H1 (cell line): ENCODE measurements around the gene GRAMD4. TPM values are rescaled to one million over a fixed set of nuclear protein-coding genes. Genes with fewer than 3 reads are reported as not detected.
A peak's percentile ranks its signal among the peaks of the same experiment; 100 is the strongest.

ENCODE experiments used
- CTCF ChIA-PET: fragments of 300-600 bp; sonication (Branson Sonifier 250); formaldehyde crosslinking; loops from one replicate; lab custom pipeline; 2021; ENCODE audit not compliant: partially characterized antibody; lab: Charles Lee
- POLR2A ChIA-PET: fragments of 300-600 bp; sonication (Branson Sonifier 250); formaldehyde crosslinking; loops from one replicate; lab custom pipeline; 2021; ENCODE audit warnings: inconsistent platforms; ENCODE audit not compliant: partially characterized antibody; lab: Charles Lee
- DNase-seq, 2 experiments: peaks; one replicate each; pipeline versions ENCODE4 v3.0.0 to v3.0.0-alpha.2; 2010 to 2022; ENCODE audit warnings: low spot score in 2 of 2, low read depth in 1 of 2, mixed read lengths in 1 of 2
- FAIRE-seq: peaks from 2 replicates; lab custom pipeline; 2011; peaks lifted over from hg19 to GRCh38; lab: Jason Lieb, UNC
- H2AFZ ChIP-seq: 2 replicates; pipeline ENCODE4 v1.8.1; 2012; ENCODE audit warnings: low read length, inconsistent platforms
- H2AK5ac ChIP-seq: 2 replicates; pipeline ENCODE4 v1.6.1; 2013; ENCODE audit warnings: low read depth, low read length
- H2BK120ac ChIP-seq: replicated peaks from 2 replicates; pipeline ENCODE3; 2013; ENCODE audit warnings: low read depth, low read length, inconsistent platforms
- H2BK12ac ChIP-seq: 2 replicates; pipeline ENCODE4 v1.6.1; 2013; ENCODE audit warnings: low read depth, low read length
- H2BK15ac ChIP-seq: 2 replicates; pipeline ENCODE4 v1.6.1; 2013; ENCODE audit warnings: low read length
- H2BK20ac ChIP-seq: 2 replicates; pipeline ENCODE4 v1.6.1; 2013; ENCODE audit warnings: low read length
- H2BK5ac ChIP-seq: 2 replicates; pipeline ENCODE4 v1.6.1; 2013; ENCODE audit warnings: low read depth, low read length
- H3K14ac ChIP-seq: 2 replicates; pipeline ENCODE4 v1.6.1; 2013; ENCODE audit warnings: inconsistent platforms; ENCODE audit not compliant: insufficient read length
- H3K18ac ChIP-seq: 2 replicates; pipeline ENCODE4 v1.6.1; 2013; ENCODE audit warnings: low read length; ENCODE audit errors: extremely low read depth
- H3K23ac ChIP-seq: 2 replicates; pipeline ENCODE4 v1.6.1; 2013; ENCODE audit warnings: inconsistent platforms; ENCODE audit not compliant: insufficient read length
- H3K23me2 ChIP-seq: 2 replicates; pipeline ENCODE4 v1.6.1; 2013; ENCODE audit warnings: low read depth, low read length
- H3K27ac ChIP-seq: 2 replicates; pipeline ENCODE4 v1.6.1; 2011; ENCODE audit warnings: low read depth, low read length, inconsistent platforms
- H3K27me3 ChIP-seq, 4 experiments: replicated peaks in 1 of 4; 1 replicate in 1 of 4; 2 replicates in 3 of 4; pipeline versions ENCODE4 v1.6.1 to v1.8.1; 2011 to 2013; ENCODE audit warnings: low read length in 3 of 4, mild to moderate bottlenecking in 3 of 4, inconsistent platforms in 2 of 4, mixed read lengths in 2 of 4, moderate library complexity in 1 of 4; ENCODE audit not compliant: control insufficient read depth in 3 of 4, insufficient read depth in 3 of 4; ENCODE audit errors: extremely low read depth in 1 of 4
- H3K36me3 ChIP-seq, 4 experiments: 2 replicates each; pipeline versions ENCODE4 v1.6.1 to v1.8.1; 2011 to 2013; ENCODE audit warnings: mild to moderate bottlenecking in 4 of 4, low read length in 3 of 4, moderate library complexity in 2 of 4, control low read depth in 1 of 4, inconsistent platforms in 1 of 4; ENCODE audit not compliant: insufficient read depth in 4 of 4, control insufficient read depth in 2 of 4
- H3K4ac ChIP-seq: replicated peaks from 2 replicates; pipeline ENCODE3; 2013; ENCODE audit warnings: low read length, low read depth, mixed read lengths, inconsistent platforms; ENCODE audit not compliant: insufficient read length
- H3K4me1 ChIP-seq, 4 experiments: replicated peaks in 1 of 4; 1 replicate in 1 of 4; 2 replicates in 3 of 4; pipeline versions ENCODE4 v1.6.1 to v1.8.1; 2011 to 2013; ENCODE audit warnings: low read length in 3 of 4, inconsistent platforms in 2 of 4, mixed read lengths in 1 of 4; ENCODE audit not compliant: insufficient read depth in 4 of 4, control insufficient read depth in 3 of 4
- H3K4me2 ChIP-seq, 2 experiments: 2 replicates each; pipeline versions ENCODE4 v1.6.1 to v1.8.1; 2011 to 2013; ENCODE audit warnings: low read depth in 2 of 2, low read length in 2 of 2, control low read depth in 1 of 2, inconsistent platforms in 1 of 2, mild to moderate bottlenecking in 1 of 2; ENCODE audit not compliant: insufficient read depth in 1 of 2
- H3K4me3 ChIP-seq, 4 experiments: fragments of 200-600, 300-600 bp in 1 of 4; sonication (generic), shearing (Covaris generic), sonication (Bioruptor Twin) in 1 of 4; 2 replicates each; pipeline versions ENCODE4 v1.5.1 to v1.8.1; 2011 to 2016; ENCODE audit warnings: low read length in 4 of 4, low read depth in 3 of 4, control low read depth in 2 of 4, inconsistent platforms in 2 of 4, mild to moderate bottlenecking in 2 of 4, mixed read lengths in 1 of 4, moderate library complexity in 1 of 4; ENCODE audit not compliant: insufficient read depth in 2 of 4; ENCODE audit errors: extremely low read depth in 1 of 4
- H3K56ac ChIP-seq: replicated peaks from 2 replicates; pipeline ENCODE3; 2013; ENCODE audit warnings: low read depth, mild to moderate bottlenecking, mixed read lengths, low read length, inconsistent platforms; ENCODE audit not compliant: insufficient read length
- H3K79me1 ChIP-seq: 2 replicates; pipeline ENCODE4 v1.6.1; 2013; ENCODE audit warnings: low read depth, low read length, control low read depth
- H3K79me2 ChIP-seq, 2 experiments: 2 replicates each; pipeline versions ENCODE4 v1.6.1 to v1.8.1; 2012 to 2013; ENCODE audit warnings: low read length in 2 of 2, mild to moderate bottlenecking in 2 of 2, inconsistent platforms in 1 of 2; ENCODE audit not compliant: insufficient read depth in 2 of 2, control insufficient read depth in 1 of 2
- H3K9ac ChIP-seq, 4 experiments: replicated peaks in 1 of 4; 1 replicate in 1 of 4; 2 replicates in 3 of 4; pipeline versions ENCODE4 v1.6.1 to v1.8.1; 2011 to 2013; ENCODE audit warnings: low read depth in 3 of 4, low read length in 3 of 4, control low read depth in 2 of 4, mild to moderate bottlenecking in 2 of 4, moderate library complexity in 2 of 4, inconsistent platforms in 1 of 4; ENCODE audit errors: extremely low read depth in 1 of 4
- H3K9me3 ChIP-seq, 2 experiments: 2 replicates each; pipeline versions ENCODE4 v1.6.1 to v1.8.1; 2012 to 2013; ENCODE audit warnings: mild to moderate bottlenecking in 2 of 2, moderate library complexity in 2 of 2, control low read depth in 1 of 2, inconsistent platforms in 1 of 2, low read depth in 1 of 2, low read length in 1 of 2, mixed read lengths in 1 of 2; ENCODE audit not compliant: insufficient read depth in 2 of 2
- H4K20me1 ChIP-seq, 2 experiments: replicated peaks in 1 of 2; 2 replicates each; pipeline versions ENCODE3 to v1.8.1; 2011 to 2013; ENCODE audit warnings: inconsistent platforms in 2 of 2, low read length in 2 of 2, mild to moderate bottlenecking in 1 of 2; ENCODE audit not compliant: insufficient read depth in 2 of 2, control insufficient read depth in 1 of 2
- H4K5ac ChIP-seq: 2 replicates; pipeline ENCODE4 v1.6.1; 2013; ENCODE audit warnings: low read length, low read depth, mixed read lengths, inconsistent platforms; ENCODE audit not compliant: insufficient read length
- H4K8ac ChIP-seq: 2 replicates; pipeline ENCODE4 v1.8.0; 2013; ENCODE audit warnings: mild to moderate bottlenecking, moderate library complexity, low read length, inconsistent platforms; ENCODE audit not compliant: insufficient read depth; ENCODE audit errors: extremely low read depth
- H4K91ac ChIP-seq: replicated peaks from 2 replicates; pipeline ENCODE3; 2013; ENCODE audit warnings: low read length, mixed read lengths, inconsistent platforms; ENCODE audit not compliant: insufficient read length
- BACH1 ChIP-seq: IDR thresholded peaks from 2 replicates; pipeline ENCODE4 v1.6.1; 2012; ENCODE audit warnings: low read length, improper control_type of control experiment
- CBX5 ChIP-seq: fragments of 300-800, 300-1000 bp; sonication (generic); IDR thresholded peaks from 2 replicates; pipeline ENCODE4 v1.7.1; 2016; ENCODE audit warnings: antibody characterized with exemption, low read length, low read depth
- CBX8 ChIP-seq: fragments of 300-800, 300-1000 bp; sonication (generic); IDR thresholded peaks from 2 replicates; pipeline ENCODE4 v1.7.1; 2016; ENCODE audit warnings: low read depth, low read length, borderline replicate concordance
- KDM4A ChIP-seq: IDR thresholded peaks from one replicate; pipeline ENCODE4 v1.7.1; 2012; ENCODE audit warnings: low read depth, mild to moderate bottlenecking, moderate library complexity, low read length, inconsistent platforms; ENCODE audit not compliant: severe bottlenecking
- KDM5A ChIP-seq: fragments of 200-600 bp; IDR thresholded peaks from 2 replicates; pipeline ENCODE4 v1.7.1; 2012; ENCODE audit warnings: mild to moderate bottlenecking, low read length, inconsistent platforms, mixed read lengths
- NANOG ChIP-seq: IDR thresholded peaks from 2 replicates; pipeline ENCODE4 v1.6.1; 2011; ENCODE audit warnings: low read length, low read depth, mild to moderate bottlenecking, inconsistent platforms; ENCODE audit not compliant: insufficient read depth, poor library complexity, severe bottlenecking
- POU5F1 ChIP-seq: IDR thresholded peaks from 2 replicates; pipeline ENCODE4 v1.6.1; 2011; ENCODE audit warnings: low read depth, mild to moderate bottlenecking, low read length, moderate library complexity
- RFX5 ChIP-seq: IDR thresholded peaks from 2 replicates; pipeline ENCODE4 v1.6.1; 2011; ENCODE audit warnings: low read depth, low read length, improper control_type of control experiment, borderline replicate concordance
- SIX5 ChIP-seq: IDR thresholded peaks from 2 replicates; pipeline ENCODE4 v1.6.1; 2011; ENCODE audit warnings: mild to moderate bottlenecking, low read depth, low read length
- TCF12 ChIP-seq: IDR thresholded peaks from 2 replicates; pipeline ENCODE4 v1.6.1; 2011; ENCODE audit warnings: low read depth, mild to moderate bottlenecking, low read length
- WGBS, 2 experiments: shearing (Covaris generic) in 1 of 2; methylation state at CpG; one replicate each; pipeline versions ENCODE4 v1.1.6 to v1.1.7; 2013 to 2015; ENCODE audit warnings: low lambda C conversion rate in 2 of 2, mixed read lengths in 2 of 2, inconsistent platforms in 1 of 2, low coverage in 1 of 2, missing lambda C conversion rate in 1 of 2; ENCODE audit not compliant: insufficient replicate concordance in 2 of 2, insufficient coverage in 1 of 2, insufficient read length in 1 of 2; ENCODE audit errors: extremely low coverage in 1 of 2, missing lambda C conversion rate in 1 of 2; 5-methylcytosine and 5-hydroxymethylcytosine counted together
- polyA plus RNA-seq, 7 experiments: library from polyadenylated mRNA; depleted of rRNA in 3 of 7; stranded (reverse) in 5 of 7; unstranded in 2 of 7; fragments of >200 nt in 5 of 7; fragments of 200-250 nt in 2 of 7; gene quantifications; 1 replicate in 5 of 7; 2 replicates in 1 of 7; 4 replicates in 1 of 7; pipeline versions ENCODE4 v1.2.1 to v1.2.3, GENCODE V29; 2011 to 2013; ENCODE audit warnings: missing spikeins in 2 of 7, mixed read lengths in 2 of 7
- total RNA-seq: library from RNA; stranded (reverse); fragmentation: NEBNext Ultra II Directional; extraction: Animal tissue kit (Norgen Biotek cat#: 25700); gene quantifications from 2 replicates; pipeline ENCODE4 v1.2.1, GENCODE V29; 2021

Gene GRAMD4
- total and polyA plus RNA-seq, 2 of the 8 experiments (the other 6 are each of a cell fraction or from before 2014, with no cell fraction given) = 7.9 to 25.6 TPM

- H3K14ac ChIP-seq = no peak overlapping the region
- H3K4me2 ChIP-seq = no peak overlapping the region
- no peak overlapping the region for H3K56ac ChIP-seq
- no peak overlapping the region for H3K18ac ChIP-seq
- no peaks in the 10 kb centered on the region for H3K79me2 ChIP-seq
- H4K91ac ChIP-seq = no peak overlapping the region
- no peaks in the 10 kb centered on the region for H3K9me3 ChIP-seq
- H4K8ac ChIP-seq = 0 out of 2 replicates have a peak overlapping the region, but pooled peaks have one; percentile 18
- H4K5ac ChIP-seq = no peak overlapping the region
- H3K23me2 ChIP-seq = peaks cover 2% of the 10 kb centered on the region; the same call in 1 of the 2 replicates
- no peak overlapping the region for H2AFZ ChIP-seq
- DNase-seq (no peak), FAIRE-seq (no peak)
- H4K20me1 ChIP-seq = peaks cover 0 to 2% of the 10 kb centered on the region in 2 experiments
- H2BK15ac ChIP-seq = no peak overlapping the region
- H2BK5ac ChIP-seq = no peak overlapping the region
- H3K4me3 ChIP-seq = no peak overlapping the region
- ChIA-PET CTCF (interaction anchor here (1.1 to 1.8 kb wide), 2 partner anchors 13 to 55 kb away, joined by 3 to 7 read pairs; no protein-coding TSS in a partner anchor), POLR2A (no interaction called here)
- H3K27me3 ChIP-seq = no peaks in the 10 kb centered on the region
- no peak overlapping the region for H2BK20ac ChIP-seq
- no peak overlapping the region for H2AK5ac ChIP-seq
- no peaks in the 10 kb centered on the region for H3K36me3 ChIP-seq
- 94% methylated on average over 8 of the region's 8 CpGs; no CpG with 5 or more reads in 1 of the 2 experiments for WGBS, 2 experiments
- H2BK12ac ChIP-seq = 0 out of 2 replicates have a peak overlapping the region, but pooled peaks have one; percentile 27
- peaks cover 0 to 4% (median 1%) of the 10 kb centered on the region in 4 experiments; a peak in 2 of 7 replicates for H3K4me1 ChIP-seq
- no peak overlapping the region for H3K27ac ChIP-seq
- TF ChIP-seq SIX5 (no peak), KDM5A (no peak), BACH1 (no peak), TCF12 (no peak), NANOG (no peak), CBX5 (no peak), RFX5 (no peak), POU5F1 (no peak), KDM4A (no peak), CBX8 (no peak)
- H3K4ac ChIP-seq = no peak overlapping the region
- no peak overlapping the region for H2BK120ac ChIP-seq
- peaks cover 5% of the 10 kb centered on the region; the same call in 1 of the 2 replicates for H3K79me1 ChIP-seq
- no peak overlapping the region for H3K9ac ChIP-seq
- H3K23ac ChIP-seq = no peak overlapping the region
These were observed 33.4 kb downstream of the GRAMD4 start for GRCh38 chr22:46653596-46653995.
